OCI-LY1 (cell line): ENCODE data around the gene CEP104.

ENCODE experiments used
- H2AFZ ChIP-seq: fragments of 200-600 bp; sonication (generic), shearing (Covaris generic); 2 replicates; pipeline ENCODE4 v1.6.0; 2014; ENCODE audit warnings: antibody characterized with exemption, mild to moderate bottlenecking, low read length
- H3F3A ChIP-seq: fragments of 200-600 bp; sonication (generic), shearing (Covaris generic); 2 replicates; pipeline ENCODE4 v1.6.0; 2014; ENCODE audit warnings: mild to moderate bottlenecking, antibody characterized with exemption, low read length, moderate library complexity; ENCODE audit not compliant: insufficient read depth
- H3K27ac ChIP-seq: fragments of 200-600 bp; sonication (generic); 2 replicates; pipeline ENCODE4 v1.5.1; 2014; ENCODE audit warnings: low read length, mixed run types, mild to moderate bottlenecking, low read depth; ENCODE audit not compliant: poor library complexity, severe bottlenecking
- H3K27me3 ChIP-seq: fragments of 200-600 bp; sonication (generic); 2 replicates; pipeline ENCODE4 v1.6.0; 2014; ENCODE audit warnings: antibody characterized with exemption, mild to moderate bottlenecking, low read length, moderate library complexity; ENCODE audit not compliant: insufficient read depth
- H3K36me3 ChIP-seq: fragments of 200-600 bp; sonication (generic); 2 replicates; pipeline ENCODE4 v1.6.1; 2014; ENCODE audit warnings: mild to moderate bottlenecking, antibody characterized with exemption, low read length, moderate library complexity, mixed read lengths; ENCODE audit not compliant: insufficient read depth
- H3K4me1 ChIP-seq: fragments of 200-600 bp; sonication (generic); 2 replicates; pipeline ENCODE4 v1.5.1; 2014; ENCODE audit warnings: mild to moderate bottlenecking, low read length, moderate library complexity; ENCODE audit not compliant: insufficient read depth, severe bottlenecking
- H3K4me2 ChIP-seq: fragments of 200-600 bp; sonication (generic), shearing (Covaris generic); 2 replicates; pipeline ENCODE4 v1.6.1; 2014; ENCODE audit warnings: low read length
- H3K4me3 ChIP-seq: fragments of 200-600 bp; sonication (generic); 2 replicates; pipeline ENCODE4 v1.5.1; 2014; ENCODE audit warnings: low read length, low read depth, mild to moderate bottlenecking, mixed read lengths; ENCODE audit not compliant: poor library complexity, severe bottlenecking
- H3K79me2 ChIP-seq: fragments of 200-600 bp; shearing (Covaris generic); 2 replicates; pipeline ENCODE4 v1.6.1; 2016; ENCODE audit warnings: mixed run types, low read length, mixed read lengths; ENCODE audit not compliant: insufficient read depth
- H3K9ac ChIP-seq: fragments of 200-600 bp; sonication (generic), shearing (Covaris generic); 2 replicates; pipeline ENCODE4 v1.6.1; 2014; ENCODE audit warnings: mild to moderate bottlenecking, low read length, mixed read lengths
- H3K9me2 ChIP-seq: fragments of 200-600 bp; sonication (generic), shearing (Covaris generic); 2 replicates; pipeline ENCODE4 v1.6.1; 2014; ENCODE audit warnings: low read depth, mild to moderate bottlenecking, low read length, mixed read lengths
- H3K9me3 ChIP-seq: fragments of 200-600 bp; shearing (Covaris generic); 2 replicates; pipeline ENCODE4 v1.6.1; 2014; ENCODE audit warnings: low read length, mixed read lengths
- H4K20me1 ChIP-seq: fragments of 200-600 bp; sonication (generic), shearing (Covaris generic); 2 replicates; pipeline ENCODE4 v1.6.0; 2016; ENCODE audit warnings: mild to moderate bottlenecking, low read length; ENCODE audit not compliant: insufficient read depth
- CTCF ChIP-seq: fragments of 200-600 bp; sonication (generic), shearing (Covaris generic); IDR thresholded peaks from 2 replicates; pipeline ENCODE4 v1.5.1; 2017; ENCODE audit warnings: mild to moderate bottlenecking, antibody characterized with exemption, low read length, moderate library complexity, mixed read lengths
- EZH2 ChIP-seq: fragments of 200-600 bp; sonication (generic), shearing (Covaris generic); IDR thresholded peaks from 2 replicates; pipeline ENCODE4 v1.8.0; 2017; ENCODE audit warnings: borderline replicate concordance, mixed run types, mild to moderate bottlenecking, antibody characterized with exemption, low read length, moderate library complexity, mixed read lengths

CEP104 gene

GRCh38 chr1:3779265-3779911, 77.6 kb downstream of the CEP104 start:
- H3K79me2 ChIP-seq, result no peaks in the 10 kb centered on the region
- H3K9me3 ChIP-seq, result no peaks in the 10 kb centered on the region
- no peaks in the 10 kb centered on the region for H3K9me2 ChIP-seq
- no peaks in the 10 kb centered on the region for H3F3A ChIP-seq
- no peak overlapping the region for H2AFZ ChIP-seq
- H3K4me3 ChIP-seq, result no peak overlapping the region
- no peak overlapping the region for H3K9ac ChIP-seq
- no peak overlapping the region for H3K27ac ChIP-seq
- peaks cover 55% of the 10 kb centered on the region for H3K36me3 ChIP-seq
- no peaks in the 10 kb centered on the region for H4K20me1 ChIP-seq
- TF ChIP-seq EZH2, result no peak
- no peak for TF ChIP-seq CTCF
- no peaks in the 10 kb centered on the region for H3K27me3 ChIP-seq
- H3K4me1 ChIP-seq, result peaks cover 14% of the 10 kb centered on the region
- H3K4me2 ChIP-seq, result no peak overlapping the region

DNA sequence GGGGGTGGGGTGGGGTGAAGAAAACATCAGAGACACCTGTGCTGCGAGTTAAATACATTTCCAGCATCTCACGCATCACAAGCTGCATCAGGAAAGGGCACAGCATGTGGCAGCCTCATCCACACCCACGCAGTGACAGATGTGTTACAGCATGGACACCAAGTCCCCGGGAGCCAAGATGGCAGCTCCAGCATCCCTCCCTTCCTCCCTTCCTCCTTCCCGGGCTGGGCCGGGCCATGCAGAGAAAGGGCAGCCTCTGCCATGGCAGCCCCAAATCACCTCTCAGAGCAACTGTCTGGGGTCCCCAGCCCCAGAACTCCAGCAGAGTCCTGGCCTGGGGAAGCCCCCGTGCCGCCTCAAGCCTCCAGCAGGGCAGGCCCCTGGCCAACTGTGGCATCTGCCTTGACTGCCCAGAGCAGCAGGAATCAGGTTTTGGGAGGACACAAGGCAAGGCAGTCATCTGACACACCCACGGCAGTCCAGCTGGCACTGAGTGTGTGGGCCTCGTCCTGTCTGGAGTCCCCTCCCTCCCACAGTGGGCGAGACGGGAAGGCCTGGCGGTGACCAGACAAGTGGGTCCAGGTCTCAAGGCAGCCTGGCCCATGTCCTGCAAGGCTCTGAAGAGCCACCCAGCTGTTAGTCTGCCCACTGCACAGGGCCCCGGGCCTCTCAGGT, 78.3 kb downstream of the CEP104 start:
- Histone ChIP-seq H3K27me3 (no peaks in the 10 kb centered on the region), H3K4me3 (no peak overlapping the region), H3K4me2 (no peak overlapping the region), H3K27ac (no peak overlapping the region), H3K9me2 (no peaks in the 10 kb centered on the region), H3K36me3 (peaks cover 50% of the 10 kb centered on the region), H3K79me2 (no peaks in the 10 kb centered on the region), H3K9me3 (no peaks in the 10 kb centered on the region), H3F3A (no peaks in the 10 kb centered on the region), H3K9ac (no peak overlapping the region), H4K20me1 (no peaks in the 10 kb centered on the region), H2AFZ (no peak overlapping the region), H3K4me1 (peaks cover 14% of the 10 kb centered on the region)
- TF ChIP-seq CTCF (no peak), EZH2 (no peak)

- no peaks in the 10 kb centered on the region for H3K9me3 ChIP-seq
- no peaks in the 10 kb centered on the region for H3K9me2 ChIP-seq
- no peaks in the 10 kb centered on the region for H3K27me3 ChIP-seq
- no peak overlapping the region for H3K9ac ChIP-seq
- no peaks in the 10 kb centered on the region for H3F3A ChIP-seq
- H3K36me3 ChIP-seq, result peaks cover 43% of the 10 kb centered on the region
- no peak overlapping the region for H2AFZ ChIP-seq
- no peak overlapping the region for H3K27ac ChIP-seq
- H4K20me1 ChIP-seq, result no peaks in the 10 kb centered on the region
- H3K4me2 ChIP-seq, result no peak overlapping the region
- H3K79me2 ChIP-seq, result no peaks in the 10 kb centered on the region
- no peak for TF ChIP-seq CTCF
- TF ChIP-seq EZH2, result no peak
- H3K4me1 ChIP-seq, result peaks cover 14% of the 10 kb centered on the region
- H3K4me3 ChIP-seq, result no peak overlapping the region
Measured at GRCh38 chr1:3777647-3778589, 79.1 kb downstream of the CEP104 start.
